Upper lobe of left lung (tissue), 6 donors: ENCODE data around the gene LIX1L. TPM values are rescaled to one million over a fixed set of nuclear protein-coding genes. Genes with fewer than 3 reads are reported as not detected.

Experiments used
- ATAC-seq, 2 donors: fragments of 200-7000 bp; cut with Tn5 transposase; one replicate each; pipeline ENCODE4 v1.9.1; 2022; ENCODE audit warnings: mild to moderate bottlenecking in 2 of 2, moderate library complexity in 2 of 2; ENCODE audit not compliant: low FRiP score in 2 of 2
- DNase-seq, 2 donors: peaks; one replicate each; pipeline ENCODE4 v3.0.0-alpha.2; 2019 to 2020
- H3K27ac ChIP-seq, 4 donors: fragments of 200-600 bp; sonication (generic); one replicate each; pipeline ENCODE4 v1.5.1; 2016 to 2019
- H3K27me3 ChIP-seq, 4 donors: fragments of 200-600 bp; sonication (generic); one replicate each; pipeline ENCODE4 v1.5.1; 2017 to 2019
- H3K36me3 ChIP-seq, 4 donors: fragments of 200-600 bp; sonication (generic); one replicate each; pipeline ENCODE4 v1.5.1; 2016 to 2019
- H3K4me1 ChIP-seq, 4 donors: fragments of 200-600 bp; sonication (generic); one replicate each; pipeline ENCODE4 v1.5.1; 2018 to 2019
- H3K4me3 ChIP-seq, 4 donors: fragments of 200-600 bp; sonication (generic); one replicate each; pipeline ENCODE4 v1.5.1; 2017 to 2019; ENCODE audit warnings: mild to moderate bottlenecking in 2 of 4, moderate library complexity in 1 of 4
- H3K9me3 ChIP-seq, 4 donors: fragments of 200-600 bp; sonication (generic); one replicate each; pipeline ENCODE4 v1.5.1; 2018 to 2019
- CTCF ChIP-seq, 6 experiments: fragments of 450-650 bp in 4 of 6; fragments of 200-600 bp in 2 of 6; sonication (generic) in 2 of 6; IDR thresholded peaks; one replicate each; pipeline ENCODE4 v1.5.1; 2016 to 2019; ENCODE audit warnings: antibody characterized with exemption in 6 of 6
- EP300 ChIP-seq, 4 donors: sonication (generic); formaldehyde crosslinking; IDR thresholded peaks; one replicate each; pipeline ENCODE4 v1.5.1; 2017; ENCODE audit warnings: antibody characterized with exemption in 4 of 4, control low read depth in 2 of 4
- POLR2A ChIP-seq, 4 donors: fragments of 450-650 bp; IDR thresholded peaks; one replicate each; pipeline ENCODE4 v1.5.1; 2016 to 2017; ENCODE audit warnings: antibody characterized with exemption in 4 of 4, mild to moderate bottlenecking in 2 of 4
- POLR2AphosphoS5 ChIP-seq, 2 donors: sonication (generic); formaldehyde crosslinking; IDR thresholded peaks; one replicate each; pipeline ENCODE4 v1.5.1; 2017; ENCODE audit warnings: antibody characterized with exemption in 2 of 2
- WGBS, 2 donors: methylation state at CpG; one replicate each; pipeline ENCODE4 v1.1.5; 2017 to 2018; 5-methylcytosine and 5-hydroxymethylcytosine counted together
- total RNA-seq, 6 donors: library from RNA; depleted of rRNA in 4 of 6; stranded (reverse); fragments of >200 nt in 4 of 6; gene quantifications; one replicate each; pipeline versions ENCODE4 v1.1.0 to v1.2.1, GENCODE V29; 2016 to 2021
- donor health status: DM: no; HTN: no; CAD: no; lungs with moderate emphysema.
- donor health status: DM: no; HTN: yes; CAD: no; lungs with severe emphysema.

The LIX1L gene
- total RNA-seq, 6 donors from 2014 or later: 5.2 to 35.6 (median 16.5) TPM

GRCh38 chr1:145953861-145954260 is 4.0 kb downstream of the LIX1L start:
- no peaks in the 10 kb centered on the region for H3K9me3 ChIP-seq
- H3K27me3 ChIP-seq: no peaks in the 10 kb centered on the region
- H3K36me3 ChIP-seq: peaks cover 0 to 14% (median 0%) of the 10 kb centered on the region in 4 donors
- H3K4me1 ChIP-seq: peaks cover 22 to 52% (median 32%) of the 10 kb centered on the region in 4 donors
- H3K4me3 ChIP-seq: no peak overlapping the region
- ATAC-seq: no peak
- no peak overlapping the region for H3K27ac ChIP-seq
- WGBS, 2 donors: 91 to 92% methylated on average over 6 of the region's 6 CpGs
- TF ChIP-seq POLR2AphosphoS5 (IDR thresholded peaks at IDR 0.05) (no peak), POLR2A (IDR thresholded peaks at IDR 0.05) (no peak), EP300 (IDR thresholded peaks at IDR 0.05) (no peak), CTCF (IDR thresholded peaks at IDR 0.05) (no peak)
- no peak for DNase-seq

GRCh38 chr1:145952903-145953302 is 4.9 kb downstream of the LIX1L start:
- ATAC-seq (no peak), DNase-seq (no peak)
- 83 to 97% methylated on average over 3 of the region's 3 CpGs for WGBS, 2 donors
- Histone ChIP-seq H3K36me3 (peaks cover 0 to 14% (median 0%) of the 10 kb centered on the region in 4 donors), H3K4me3 (no peak overlapping the region), H3K4me1 (peaks cover 19 to 43% (median 26%) of the 10 kb centered on the region in 4 donors), H3K27me3 (no peaks in the 10 kb centered on the region), H3K27ac (no peak overlapping the region), H3K9me3 (no peaks in the 10 kb centered on the region)
- TF ChIP-seq CTCF (IDR thresholded peaks at IDR 0.05): no peak
- no peak for TF ChIP-seq POLR2AphosphoS5 (IDR thresholded peaks at IDR 0.05)
- TF ChIP-seq POLR2A (IDR thresholded peaks at IDR 0.05): no peak
- no peak for TF ChIP-seq EP300 (IDR thresholded peaks at IDR 0.05)

GRCh38 chr1:145951526-145951925 is 6.3 kb downstream of the LIX1L start:
- TF ChIP-seq CTCF (IDR thresholded peaks at IDR 0.05) (no peak), POLR2AphosphoS5 (IDR thresholded peaks at IDR 0.05) (no peak), POLR2A (IDR thresholded peaks at IDR 0.05) (no peak), EP300 (IDR thresholded peaks at IDR 0.05) (no peak)
- 92 to 100% methylated on average over 1 of the region's 1 CpG for WGBS, 2 donors
- H3K27me3 ChIP-seq: no peaks in the 10 kb centered on the region
- H3K9me3 ChIP-seq: no peaks in the 10 kb centered on the region
- H3K27ac ChIP-seq: no peak overlapping the region
- H3K4me1 ChIP-seq: peaks cover 16 to 29% (median 22%) of the 10 kb centered on the region in 4 donors
- no peak for DNase-seq
- no peak for ATAC-seq
- no peak overlapping the region for H3K4me3 ChIP-seq
- peaks cover 0 to 20% (median 0%) of the 10 kb centered on the region in 4 donors for H3K36me3 ChIP-seq

- 93 to 96% methylated on average over 4 of the region's 4 CpGs for WGBS, 2 donors
- Histone ChIP-seq H3K27ac (no peak overlapping the region), H3K4me3 (no peak overlapping the region), H3K27me3 (no peaks in the 10 kb centered on the region), H3K4me1 (peaks cover 0 to 6% (median 2%) of the 10 kb centered on the region in 4 donors), H3K36me3 (peaks cover 0 to 22% (median 0%) of the 10 kb centered on the region in 4 donors), H3K9me3 (no peaks in the 10 kb centered on the region)
- TF ChIP-seq CTCF (IDR thresholded peaks at IDR 0.05): no peak
- no peak for TF ChIP-seq EP300 (IDR thresholded peaks at IDR 0.05)
- no peak for TF ChIP-seq POLR2AphosphoS5 (IDR thresholded peaks at IDR 0.05)
- no peak for TF ChIP-seq POLR2A (IDR thresholded peaks at IDR 0.05)
- DNase-seq (no peak), ATAC-seq (no peak)
Measured at GRCh38 chr1:145949219-145949618, 8.6 kb downstream of the LIX1L start.

GRCh38 chr1:145947551-145947950 is 10.3 kb downstream of the LIX1L start:
- Histone ChIP-seq H3K4me3 (no peak overlapping the region), H3K9me3 (no peaks in the 10 kb centered on the region), H3K4me1 (peaks cover 0 to 3% (median 0%) of the 10 kb centered on the region in 4 donors), H3K27ac (no peak overlapping the region), H3K27me3 (no peaks in the 10 kb centered on the region), H3K36me3 (peaks cover 0 to 39% (median 0%) of the 10 kb centered on the region in 4 donors)
- DNase-seq (no peak), ATAC-seq (no peak)
- no peak for TF ChIP-seq POLR2AphosphoS5 (IDR thresholded peaks at IDR 0.05)
- 69 to 86% methylated on average over 4 of the region's 4 CpGs for WGBS, 2 donors
